GM13977 (cell line): ENCODE results near the gene PLXNA1.

Experiments
- DNase-seq: peaks from one replicate; pipeline ENCODE4 v3.0.0; 2012; ENCODE audit warnings: low spot score
- CTCF ChIP-seq: IDR thresholded peaks from 2 replicates; pipeline ENCODE4 v1.5.1; 2012; ENCODE audit warnings: mild to moderate bottlenecking, control low read depth; ENCODE audit not compliant: insufficient read depth; ENCODE audit errors: extremely low read depth, missing control alignments
- in situ Hi-C: fragments of 300-500 bp; cut with MboI; formaldehyde crosslinking; loops from one replicate; pipeline ENCODE4 v1.12.0; 2022; ENCODE audit warnings: low sequenced_read_pairs, low pct_unique_long_range_greater_than_20kb, mixed read lengths, inconsistent platforms; ENCODE audit not compliant: unreplicated experiment

The PLXNA1 gene

DNA sequence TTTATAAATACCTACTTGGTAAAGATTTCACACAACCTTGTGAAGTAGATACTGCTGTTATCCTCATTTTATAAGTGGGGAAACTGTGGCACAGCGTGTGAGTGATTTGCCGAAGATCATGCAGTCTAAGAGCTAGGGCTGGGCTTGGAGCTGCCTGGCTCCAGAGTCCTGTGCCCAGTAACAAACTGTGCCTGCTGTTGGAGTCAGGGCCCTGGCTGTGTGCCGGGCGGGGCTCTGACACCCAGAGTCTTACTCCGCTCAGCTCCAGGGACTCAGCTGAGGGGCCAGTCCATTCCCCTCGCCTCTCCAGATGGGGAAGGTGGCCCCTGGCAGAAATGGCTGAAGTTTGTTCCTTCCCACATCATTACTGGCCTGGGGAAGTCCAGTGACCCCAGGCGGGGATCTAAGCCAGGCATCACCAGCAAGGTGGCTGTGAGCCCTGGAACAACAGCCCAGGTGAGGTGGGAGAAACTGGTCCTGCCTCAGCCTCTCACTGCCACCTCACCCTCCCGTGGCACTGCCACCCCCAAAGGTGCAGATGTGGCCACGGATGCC, 17.3 kb upstream of the PLXNA1 start:
- no peak for DNase-seq
- no peak for TF ChIP-seq CTCF
- in situ Hi-C loops = no loop called here

GRCh38 chr3:126967386-126967785, 15.5 kb upstream of the PLXNA1 start:
- TF ChIP-seq CTCF = no peak
- in situ Hi-C loops = no loop called here
- DNase-seq = no peak

GRCh38 chr3:126968391-126969390, 14.2 kb upstream of the PLXNA1 start:
- TF ChIP-seq CTCF = no peak
- DNase-seq = no peak
- in situ Hi-C loops = no loop called here

DNA sequence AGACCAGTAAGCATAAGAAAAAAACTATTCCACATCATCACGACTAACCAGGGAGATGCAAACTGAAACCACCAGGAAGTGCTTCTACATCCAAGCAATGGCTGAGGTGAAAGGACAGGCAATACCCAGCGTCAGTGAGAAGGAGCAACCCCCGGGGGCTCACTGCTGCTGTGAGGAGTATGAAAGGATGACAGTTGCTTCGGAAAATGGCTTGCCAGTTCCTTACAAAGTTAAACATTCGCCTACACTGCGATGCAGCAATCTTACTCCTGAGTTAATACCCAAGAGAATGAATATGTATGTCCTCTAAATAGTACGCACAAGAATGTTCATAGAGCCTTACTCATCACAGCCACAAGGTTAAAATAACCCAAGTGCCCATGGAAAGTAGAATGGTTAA, 13.3 kb upstream of the PLXNA1 start:
- no peak for DNase-seq
- in situ Hi-C loops = no loop called here
- no peak for TF ChIP-seq CTCF

DNA sequence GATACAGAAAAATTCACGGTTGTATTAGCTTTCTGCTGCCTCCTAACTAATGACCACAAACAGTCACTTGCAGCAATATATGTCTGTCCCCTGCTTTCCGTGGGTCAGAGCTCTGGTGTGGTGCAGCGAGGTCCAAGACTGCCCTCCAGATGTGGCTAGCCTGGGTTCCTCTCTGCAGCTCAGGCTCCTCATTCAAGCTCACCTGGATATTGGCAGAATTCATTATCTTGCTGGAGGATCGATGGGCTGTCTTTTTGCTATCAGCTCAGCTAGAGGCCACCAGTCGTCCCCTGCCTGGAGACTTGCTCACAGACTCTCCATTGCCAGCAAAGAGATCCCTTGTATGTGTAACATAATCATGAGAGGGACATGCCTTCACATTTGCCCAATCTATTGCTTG, 12.8 kb upstream of the PLXNA1 start:
- TF ChIP-seq CTCF = no peak
- in situ Hi-C loops = no loop called here
- DNase-seq = no peak

DNA sequence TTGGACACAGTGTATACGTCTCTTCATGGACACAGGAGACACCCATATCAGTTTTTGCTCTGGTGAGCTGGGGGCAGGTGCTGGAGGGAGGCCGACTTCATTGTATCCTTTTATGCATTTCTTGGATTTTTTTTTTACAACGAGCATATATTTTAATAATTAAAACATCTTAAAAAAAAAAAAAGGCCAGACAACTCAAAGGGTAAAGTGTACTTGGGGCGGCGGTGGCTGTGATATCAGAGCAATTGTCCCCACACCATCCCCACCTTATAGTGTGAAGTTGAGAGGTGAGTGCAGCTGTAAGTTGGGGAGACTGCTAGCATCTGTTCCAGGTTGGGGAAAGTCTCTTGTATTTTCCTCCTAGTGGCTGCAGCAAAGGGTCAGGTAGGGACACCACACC, 12.0 kb upstream of the PLXNA1 start:
- in situ Hi-C loops = no loop called here
- no peak for TF ChIP-seq CTCF
- no peak for DNase-seq
